AML-193 (cell line): ENCODE results near the gene GZMB.
"Not testable (repeated sequence)": the region's sequence is repeated elsewhere in the genome, so short reads cannot be mapped to it uniquely, and the experiment has no call there.

Experiments used
- DNase-seq, 2 experiments: peaks; one replicate each; lab custom pipeline; 2025; lab: John Stamatoyannopoulos, UW

GZMB gene, protein sequence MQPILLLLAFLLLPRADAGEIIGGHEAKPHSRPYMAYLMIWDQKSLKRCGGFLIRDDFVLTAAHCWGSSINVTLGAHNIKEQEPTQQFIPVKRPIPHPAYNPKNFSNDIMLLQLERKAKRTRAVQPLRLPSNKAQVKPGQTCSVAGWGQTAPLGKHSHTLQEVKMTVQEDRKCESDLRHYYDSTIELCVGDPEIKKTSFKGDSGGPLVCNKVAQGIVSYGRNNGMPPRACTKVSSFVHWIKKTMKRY

DNA sequence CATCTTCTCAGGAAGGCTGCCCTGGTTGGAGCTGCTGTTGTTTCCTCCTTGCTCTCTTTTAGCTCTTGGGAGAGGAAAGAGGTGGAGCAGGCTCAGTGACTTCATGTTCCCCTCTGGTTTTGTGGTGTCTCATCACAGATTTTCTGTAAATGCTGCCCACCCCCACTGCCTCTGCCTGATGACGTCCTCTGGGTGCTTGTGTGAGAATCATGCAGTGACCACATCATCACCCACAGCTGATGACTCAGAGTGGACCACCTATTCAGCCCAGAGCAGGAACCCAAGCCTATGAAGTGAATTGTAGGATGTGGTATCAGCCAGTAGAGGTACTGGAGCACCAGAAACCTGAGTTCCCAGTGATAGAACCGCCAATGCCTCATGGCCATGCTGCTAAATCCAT lies at the start of gene GZMB:
Gene GZMB, minus strand, starts transcription at position 33 of the 400 bp plus-strand sequence. Its CDS starts 30 bp downstream, at position 3.
- no peak for DNase-seq

DNA sequence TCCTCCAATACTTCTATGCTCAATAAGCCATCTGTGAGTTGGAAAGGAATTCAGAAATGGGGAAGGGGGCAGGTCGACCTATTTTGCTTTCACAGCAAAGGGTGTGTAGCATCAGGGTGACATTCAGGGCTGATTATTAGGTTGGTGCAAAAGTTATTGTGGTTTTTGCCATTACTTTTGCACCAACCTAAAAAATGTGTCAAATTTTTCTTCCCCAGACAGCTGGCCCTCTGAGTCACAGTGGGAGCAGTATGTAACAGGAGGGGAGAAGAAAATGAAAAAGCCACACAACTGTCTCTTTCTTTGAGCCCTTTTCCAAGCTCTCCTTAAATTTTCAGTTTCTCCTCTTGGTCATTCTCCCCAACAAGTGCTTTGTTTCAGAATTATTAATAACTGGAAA lies 47.1 kb upstream of the GZMB start:
- no peak for DNase-seq

DNA sequence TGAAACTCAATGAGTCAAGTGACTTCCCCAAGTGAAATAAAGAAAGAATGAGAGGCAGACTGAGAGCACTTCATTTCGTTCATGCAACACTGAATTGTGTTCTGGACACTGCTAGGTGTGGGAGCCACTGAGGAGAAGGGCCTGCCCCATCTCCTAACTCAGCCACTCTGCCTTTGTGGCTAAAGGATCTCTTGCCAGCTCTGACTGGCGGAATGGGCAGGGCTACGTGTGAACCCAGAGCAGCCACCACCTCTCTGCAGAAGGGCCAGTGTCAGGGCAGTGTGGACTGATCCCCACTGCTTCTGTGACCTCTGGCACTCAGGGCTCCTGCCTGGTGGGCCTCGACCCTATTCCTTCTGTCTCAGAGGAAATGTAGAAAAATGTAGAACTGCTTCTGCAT lies 46.5 kb upstream of the GZMB start:
- no peak for DNase-seq

DNA sequence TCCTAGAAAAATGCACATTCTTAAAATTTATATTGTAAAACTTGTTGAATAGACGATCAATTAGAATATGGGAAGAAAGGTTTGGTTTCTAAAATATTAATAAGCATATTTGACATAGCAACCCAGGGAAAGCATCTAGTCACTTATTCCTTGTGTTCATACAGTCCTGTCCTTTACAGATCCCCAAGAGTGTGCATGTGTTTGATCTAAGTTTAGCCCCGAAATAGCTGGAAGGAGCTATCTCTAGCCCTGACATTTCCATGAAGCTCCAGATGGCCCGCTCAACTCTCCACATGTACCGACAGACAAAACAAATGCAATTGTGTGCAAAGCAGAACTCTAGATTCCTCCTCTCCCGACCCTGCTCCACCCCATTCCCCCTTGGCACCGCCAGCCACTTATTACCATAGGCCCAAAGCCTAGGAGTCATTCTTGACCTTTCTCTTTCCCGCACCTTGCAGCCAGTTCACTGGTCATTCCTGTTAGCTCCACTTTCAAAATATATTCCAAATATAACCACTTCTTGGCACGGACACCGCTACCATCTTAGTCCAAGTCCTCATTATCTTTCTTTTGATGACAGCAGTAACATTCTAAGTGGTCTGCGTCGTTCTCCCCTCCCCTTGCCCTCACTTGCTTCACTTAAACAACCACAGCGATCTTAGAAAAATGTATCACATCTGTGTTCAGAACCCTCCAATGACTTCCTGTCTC lies 45.4 kb upstream of the GZMB start:
- no peak for DNase-seq

DNA sequence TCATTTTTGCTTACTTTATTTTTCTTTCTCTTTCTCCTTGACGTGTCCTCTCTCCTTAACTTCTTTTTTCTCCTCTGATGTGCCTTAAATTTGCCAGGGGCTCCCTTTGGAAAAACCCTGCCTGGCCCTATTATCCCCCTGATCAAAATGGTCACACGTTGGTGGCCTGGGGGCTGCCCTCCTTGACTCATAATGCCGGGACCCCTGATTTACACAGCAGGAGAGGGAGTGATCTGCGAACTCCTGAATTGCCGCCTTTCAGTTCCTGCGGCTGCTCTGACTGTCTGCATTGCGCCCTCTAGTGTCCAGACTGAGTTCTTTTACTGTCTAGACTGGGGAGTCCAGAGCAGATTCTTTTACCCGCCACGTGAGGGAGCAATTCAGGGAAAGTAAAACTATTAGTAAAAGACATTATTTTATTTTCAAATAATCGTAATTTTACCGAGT lies 44.8 kb upstream of the GZMB start:
- peak; percentile 88 to 91 for DNase-seq

DNA sequence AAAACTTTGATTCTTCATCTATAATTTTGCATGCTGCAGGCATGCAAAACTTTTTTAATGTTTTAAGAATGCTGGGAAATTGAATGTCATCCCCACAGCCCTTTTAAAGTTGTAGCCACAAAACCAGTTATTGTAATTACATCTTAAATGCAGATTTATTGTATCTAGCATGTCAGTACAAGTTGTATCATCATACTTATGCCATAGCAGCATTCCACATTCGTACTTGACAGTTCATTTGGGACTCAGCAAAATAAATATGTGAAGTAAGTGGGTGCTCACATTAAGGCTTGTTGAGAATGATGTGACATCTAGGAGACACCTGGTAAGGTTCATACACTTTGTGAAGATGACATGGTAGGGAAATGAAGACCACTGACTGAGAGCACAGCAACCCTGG lies 44.0 kb upstream of the GZMB start:
- DNase-seq: no peak

DNA sequence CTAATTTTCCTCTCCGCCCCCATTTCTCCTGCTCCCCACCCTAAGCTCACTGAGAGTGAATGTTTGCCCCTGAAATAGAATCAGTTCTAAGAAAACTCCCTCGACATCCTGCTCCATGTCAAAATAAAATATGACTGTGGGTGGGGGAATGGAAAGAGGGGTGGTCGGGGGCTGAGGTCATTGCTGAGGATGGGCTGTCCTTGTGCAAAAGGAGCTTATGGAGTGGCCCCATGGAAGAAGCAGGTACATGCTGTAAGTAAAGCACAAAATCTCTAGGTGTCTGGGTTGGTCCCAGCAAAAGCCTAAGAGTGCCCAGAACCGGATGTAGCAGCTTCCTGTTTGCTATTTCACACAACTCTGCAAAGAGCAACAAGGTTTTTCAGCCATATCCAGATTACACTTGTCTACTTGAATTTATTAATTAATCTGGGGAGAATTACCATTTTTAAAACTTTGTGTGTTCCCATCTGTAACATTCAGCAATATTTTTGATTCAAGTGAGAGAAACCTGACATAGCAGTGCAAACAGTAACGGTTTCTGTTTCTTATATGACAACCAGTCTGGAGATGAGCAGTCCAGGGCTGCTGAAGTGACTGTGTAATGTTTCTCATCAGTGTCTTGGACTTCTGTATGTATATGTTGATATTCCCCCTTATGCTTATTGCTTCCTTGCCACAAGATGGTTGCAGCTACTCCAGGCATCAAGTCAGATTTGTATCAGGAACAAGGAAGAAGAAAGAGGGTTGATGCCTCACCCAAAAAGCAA lies 40.4 kb upstream of the GZMB start:
- DNase-seq: peak in 1 of 2 experiments; percentile 11

DNA sequence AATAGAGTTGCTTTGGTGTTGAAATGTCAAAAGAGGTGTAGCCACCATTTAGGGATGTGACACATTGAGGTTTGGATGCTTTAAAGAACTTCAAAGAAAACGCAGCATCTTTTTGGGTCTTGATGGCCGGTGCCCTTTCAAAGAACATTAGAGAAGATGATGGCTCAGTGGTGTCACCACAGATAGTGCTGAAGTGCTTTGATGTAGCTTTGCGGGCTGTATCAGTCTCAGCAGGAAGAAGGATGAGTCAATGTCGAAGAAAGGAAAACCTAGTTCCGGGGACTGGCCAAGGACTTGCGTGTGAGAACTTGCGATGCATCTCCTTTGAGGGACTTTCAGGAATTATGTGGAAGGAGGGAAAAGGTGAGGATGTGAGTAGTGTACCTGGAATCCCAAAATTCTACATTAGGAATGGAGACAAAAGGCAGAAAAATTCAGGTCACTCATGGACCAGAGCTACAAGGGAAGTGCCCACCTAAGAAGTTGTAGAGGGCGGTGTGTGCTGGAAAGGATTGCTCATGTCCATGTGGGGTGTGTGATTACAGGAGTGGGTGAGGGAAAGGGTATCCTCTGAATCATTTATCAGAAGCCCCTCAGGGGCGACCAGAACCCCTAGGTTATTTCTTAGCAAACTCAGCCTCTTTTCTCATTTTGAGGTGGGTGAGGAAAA lies 39.7 kb upstream of the GZMB start:
- peak in 1 of 2 experiments; percentile 13 for DNase-seq

DNA sequence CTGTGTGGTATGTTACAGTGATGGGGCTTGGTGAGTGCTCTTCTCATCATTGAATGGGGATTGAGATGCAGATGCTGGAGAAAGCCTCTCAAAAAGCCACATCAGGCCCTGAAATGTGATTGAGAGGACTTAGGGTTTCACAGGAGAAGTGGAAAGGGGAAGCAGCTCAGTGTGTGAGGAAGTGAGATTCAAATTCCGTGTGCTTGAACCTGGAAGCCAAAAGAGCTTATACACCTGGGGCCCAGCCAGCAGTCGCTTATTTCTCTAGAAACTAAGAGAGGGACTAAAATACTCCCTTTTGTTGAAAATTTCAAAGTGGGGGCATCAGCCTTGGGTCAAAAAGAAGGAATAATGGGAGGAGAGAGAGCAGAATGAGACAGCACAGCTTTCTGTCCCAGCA lies 39.1 kb upstream of the GZMB start:
- peak; percentile 20 to 32 for DNase-seq

DNA sequence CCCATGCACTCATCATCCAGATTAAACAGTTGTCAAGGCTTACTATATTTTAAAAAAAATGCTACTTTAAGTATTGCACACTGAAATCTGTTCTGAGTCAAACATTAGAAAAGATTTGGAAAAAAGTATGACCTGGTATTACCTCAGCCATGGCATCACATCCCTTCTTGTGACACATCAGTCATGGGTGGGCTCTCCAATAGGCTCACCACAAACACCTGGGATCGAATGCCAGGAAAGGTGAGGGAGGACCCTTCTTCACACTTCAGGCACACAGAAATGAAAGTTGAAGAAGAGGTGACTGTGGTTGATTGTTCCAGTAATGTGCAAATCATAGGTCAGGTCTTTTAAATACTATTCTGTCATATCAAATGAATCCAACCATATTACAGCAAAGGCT lies 36.6 kb upstream of the GZMB start:
- DNase-seq: no peak

DNA sequence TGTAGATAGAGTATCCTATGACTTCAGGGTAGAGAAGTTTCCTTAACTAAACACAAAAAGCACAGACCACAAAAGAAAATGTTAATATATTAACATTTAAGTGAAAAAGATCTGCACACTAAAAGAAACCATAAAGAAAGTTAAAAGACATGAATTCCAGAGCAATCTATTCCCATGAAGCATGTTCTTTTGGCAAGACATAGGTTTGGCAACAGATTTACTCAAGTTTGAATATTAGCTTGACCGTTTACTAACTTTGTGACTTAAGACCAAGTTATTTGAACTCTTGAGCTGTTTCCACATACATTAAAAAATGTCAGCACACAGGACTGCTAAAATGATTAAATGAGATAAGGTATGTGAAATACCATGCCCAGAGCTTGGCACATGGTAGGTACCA lies 35.7 kb upstream of the GZMB start:
- DNase-seq: no peak

DNA sequence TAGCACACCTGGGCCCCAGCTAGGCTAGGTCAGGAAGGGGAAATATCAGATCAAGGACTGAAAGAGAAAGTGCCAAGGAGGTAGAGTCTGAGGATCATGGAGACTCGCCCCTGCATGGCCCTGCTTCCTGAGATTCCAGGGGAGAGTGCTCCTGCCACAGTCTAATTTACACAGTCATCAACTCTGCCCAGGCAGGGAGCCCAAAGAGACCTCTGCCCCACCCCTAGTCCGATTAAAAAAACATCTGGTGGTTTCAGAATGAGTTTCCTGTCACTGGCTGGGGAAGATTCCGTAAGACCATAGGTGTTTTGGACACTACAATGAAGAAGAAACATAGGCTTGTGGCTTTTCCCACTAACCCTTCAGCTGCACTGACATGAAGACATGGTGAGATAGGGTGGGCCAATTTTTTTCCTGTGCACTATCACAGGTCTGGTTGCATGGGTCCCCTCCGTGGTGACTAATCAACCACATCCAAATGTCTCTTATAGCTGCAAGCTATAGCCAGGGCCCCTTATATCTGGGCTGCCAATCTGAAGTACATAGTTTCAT lies 31.5 kb upstream of the GZMB start:
- DNase-seq: peak; percentile 31 to 54

DNA sequence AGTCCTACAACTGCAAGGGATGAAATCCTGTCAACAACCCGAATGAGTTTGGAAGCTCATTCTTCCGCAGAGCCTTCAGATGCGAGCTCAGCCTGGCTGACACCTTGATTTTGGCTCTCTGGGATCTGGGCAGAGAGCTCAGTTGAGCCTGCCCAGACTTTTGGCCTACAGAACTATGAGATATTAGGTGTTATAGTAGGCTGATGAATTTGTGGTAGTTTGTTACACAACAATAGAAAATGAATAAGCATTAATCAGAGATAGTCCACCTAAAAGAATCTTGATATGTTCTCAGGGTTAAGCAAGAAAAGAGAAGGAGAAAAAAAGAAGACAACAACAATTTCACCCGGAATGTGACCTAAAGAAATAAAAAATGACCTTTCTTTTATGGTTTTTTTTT lies 30.4 kb upstream of the GZMB start:
- DNase-seq: no peak

DNA sequence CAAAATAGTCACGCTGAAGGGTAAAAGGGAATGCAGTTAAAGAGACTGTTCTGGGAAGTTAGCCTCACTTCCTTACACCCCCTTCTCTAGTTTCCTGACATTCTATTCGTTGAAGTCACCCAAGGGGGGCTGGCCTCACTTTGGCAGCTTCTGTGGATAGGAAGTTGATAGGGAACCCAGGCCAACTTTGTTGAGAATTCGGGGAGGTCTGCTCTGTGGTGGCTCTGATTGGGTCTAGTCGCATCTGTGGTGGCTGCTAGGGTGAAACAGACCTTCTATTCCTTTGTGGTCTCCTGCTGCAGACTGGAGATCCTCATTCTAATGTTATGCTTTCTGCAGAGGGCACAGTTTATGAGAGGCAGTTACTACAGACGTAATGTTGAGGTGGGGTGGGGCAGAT lies 28.8 kb upstream of the GZMB start:
- DNase-seq: peak; percentile 52 to 67

DNA sequence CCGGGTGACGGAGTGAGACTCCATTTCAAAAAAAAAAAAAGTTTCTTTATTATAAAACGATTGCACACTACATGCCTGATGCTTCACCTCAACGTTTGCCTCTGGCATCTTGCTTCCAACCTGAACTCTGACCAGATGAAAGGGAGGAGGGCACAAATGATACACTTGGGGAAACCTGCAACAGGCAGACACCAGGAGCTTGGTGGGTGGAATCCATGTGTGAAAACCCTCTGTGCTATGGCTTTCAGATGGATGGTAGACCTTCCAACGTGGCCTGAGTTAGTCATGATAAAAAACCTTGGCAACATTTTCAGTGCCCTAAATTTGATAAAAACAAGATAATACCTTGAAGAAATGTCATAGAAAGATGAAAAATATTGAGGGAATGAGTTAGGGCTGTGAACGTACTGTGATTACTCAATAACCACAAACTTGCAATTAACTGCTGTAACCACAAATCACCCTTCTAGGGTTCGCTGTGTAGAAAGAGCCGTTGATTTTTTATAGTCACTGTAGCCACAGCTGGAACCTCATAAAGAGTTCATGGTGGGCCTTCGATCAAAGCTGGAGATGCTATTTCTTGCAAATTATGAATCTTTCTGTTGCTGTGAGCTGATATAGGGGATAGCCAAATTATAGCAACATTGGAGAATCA lies 26.1 kb upstream of the GZMB start:
- peak; percentile 84 to 86 for DNase-seq

DNA sequence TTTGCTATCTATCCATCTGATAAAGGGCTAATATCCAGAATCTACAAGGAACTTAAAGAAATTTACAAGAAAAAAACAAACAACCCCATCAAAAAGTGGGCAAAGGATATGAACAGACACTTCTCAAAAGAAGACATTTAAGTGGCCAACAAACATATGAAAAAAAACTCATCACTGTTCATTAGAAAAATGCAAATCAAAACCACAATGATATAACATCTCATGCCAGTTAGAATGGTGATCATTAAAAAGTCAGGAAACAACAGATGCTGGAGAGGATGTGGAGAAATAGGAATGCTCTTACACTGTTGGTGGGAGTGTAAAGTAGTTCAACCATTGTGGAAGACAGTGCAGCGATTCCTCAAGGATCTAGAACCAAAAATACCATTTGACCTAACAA lies 14.4 kb upstream of the GZMB start:
- DNase-seq: not testable (repeated sequence)

DNA sequence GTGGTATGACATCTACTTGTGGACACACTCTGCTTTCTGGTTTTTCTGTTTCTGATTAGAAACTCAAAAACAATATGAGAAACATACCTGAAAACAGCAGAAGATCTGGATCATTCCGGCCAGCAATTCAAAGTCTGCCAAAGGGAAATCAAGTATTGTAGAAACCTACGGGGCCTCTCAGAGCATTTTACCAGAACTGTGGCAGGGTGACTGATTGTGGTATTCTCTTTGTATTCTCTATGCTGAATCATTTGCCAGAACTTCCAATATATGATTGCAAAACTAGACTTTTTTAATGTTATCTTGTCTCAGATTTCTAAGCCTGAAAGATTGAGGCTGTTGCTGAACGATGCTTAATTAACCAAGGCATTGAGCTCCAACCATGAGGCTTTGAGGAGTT lies 5.9 kb upstream of the GZMB start:
- DNase-seq: no peak

DNA sequence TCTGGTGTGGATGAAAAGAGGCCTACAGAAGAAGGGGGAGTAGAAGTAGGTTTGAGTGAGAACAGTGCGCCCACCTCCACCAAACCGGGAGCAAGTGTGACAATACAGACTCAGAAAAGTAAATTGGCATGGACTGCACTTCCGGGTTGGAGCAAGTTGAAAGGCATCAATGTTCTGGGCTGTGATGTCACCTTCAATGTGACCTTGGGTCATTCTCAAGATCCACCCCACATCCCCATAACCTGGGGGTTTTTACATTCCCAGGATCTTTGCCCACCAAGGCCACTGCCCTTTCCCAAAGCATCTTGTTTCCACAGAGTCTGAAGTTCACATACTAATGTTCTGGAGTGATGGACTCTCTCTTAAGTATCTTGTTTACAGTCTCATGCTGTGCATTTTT lies 5.3 kb upstream of the GZMB start:
- DNase-seq: no peak

DNA sequence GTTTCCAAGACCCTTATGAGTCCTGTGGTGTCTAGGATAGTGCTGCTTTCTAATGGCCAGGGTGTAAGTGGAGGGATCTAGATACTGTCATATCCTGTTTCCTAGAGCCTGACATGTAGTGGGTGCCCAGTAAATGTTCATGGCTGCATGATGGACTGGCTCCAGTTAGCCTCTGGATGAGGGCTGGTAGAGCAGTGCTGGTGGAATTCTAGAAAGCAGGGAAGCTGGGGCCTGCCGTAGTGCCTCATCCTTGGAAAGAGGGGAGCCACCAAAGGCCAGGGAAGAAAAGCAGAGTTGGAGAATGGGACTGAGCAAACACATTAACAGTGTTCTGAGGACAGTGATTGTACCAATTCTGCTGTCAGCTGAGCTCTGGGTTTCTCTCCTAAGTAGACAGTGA lies 637 bp downstream of the GZMB start:
- DNase-seq: no peak

DNA sequence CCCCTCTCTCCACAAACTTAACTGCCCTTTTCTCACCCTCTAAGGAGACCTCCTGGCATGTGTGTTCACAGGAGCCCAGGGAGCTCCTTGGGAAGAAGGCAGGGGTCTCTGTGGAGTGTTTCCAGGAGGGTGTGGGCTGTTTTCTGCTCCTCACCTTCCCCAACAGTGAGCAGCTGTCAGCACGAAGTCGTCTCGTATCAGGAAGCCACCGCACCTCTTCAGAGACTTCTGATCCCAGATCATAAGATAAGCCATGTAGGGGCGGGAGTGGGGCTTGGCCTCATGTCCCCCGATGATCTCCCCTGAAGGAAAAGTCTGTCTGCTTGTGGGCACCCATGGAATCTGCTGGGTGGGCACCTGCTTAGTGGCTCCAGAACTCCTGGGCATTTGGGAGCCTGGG lies 1.2 kb downstream of the GZMB start:
- no peak for DNase-seq

DNA sequence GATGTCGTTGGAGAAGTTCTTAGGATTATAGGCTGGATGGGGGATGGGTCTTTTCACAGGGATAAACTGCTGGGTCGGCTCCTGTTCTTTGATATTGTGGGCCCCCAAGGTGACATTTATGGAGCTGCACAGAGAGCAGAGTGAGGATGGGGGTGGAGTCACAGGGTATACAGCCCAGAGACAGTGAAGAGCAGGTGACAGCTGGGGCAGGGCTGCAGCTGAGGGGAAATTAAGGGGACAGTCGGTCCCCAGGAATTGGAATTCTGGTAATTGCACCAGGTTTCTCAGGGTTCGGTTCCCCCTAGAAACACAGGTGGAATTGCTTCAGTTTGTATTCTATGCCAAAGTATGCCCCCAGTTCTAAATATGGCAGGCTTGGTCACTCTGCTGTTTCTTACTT lies 1.7 kb downstream of the GZMB start:
- DNase-seq: no peak
